Naive thymus-derived CD4-positive, alpha-beta T cell (primary cell): ENCODE data around the gene FBL. TPM values are rescaled to one million over a fixed set of nuclear protein-coding genes. Genes with fewer than 3 reads are reported as not detected.
"Not testable (repeated sequence)": the region's sequence is repeated elsewhere in the genome, so short reads cannot be mapped to it uniquely, and the experiment has no call there.

Experiments used
- ATAC-seq: fragments of 150-1000 bp; cut with Tn5 transposase; 2 replicates; pipeline ENCODE4 v1.10.0; 2021; ENCODE audit warnings: mild to moderate bottlenecking, moderate library complexity
- CTCF ChIA-PET: fragments of 350-600 bp; sonication (Branson Sonifier 250); formaldehyde crosslinking; loops from one replicate; lab custom pipeline; 2021; ENCODE audit warnings: antibody characterized with exemption; lab: Charles Lee
- POLR2A ChIA-PET: fragments of 350-600 bp; sonication (Branson Sonifier 250); formaldehyde crosslinking; loops from one replicate; lab custom pipeline; 2021; ENCODE audit warnings: antibody characterized with exemption, inconsistent platforms; lab: Charles Lee
- DNase-seq, 9 donors: peaks; one replicate each; pipeline versions ENCODE4 v3.0.0 to v3.0.0-alpha.2; 2020 to 2022; ENCODE audit warnings: mixed read lengths in 1 of 9
- H3K27ac ChIP-seq: one replicate; pipeline ENCODE4 v1.7.0; 2013; ENCODE audit warnings: mild to moderate bottlenecking, low read depth, low read length, moderate library complexity
- H3K27me3 ChIP-seq, 2 donors: one replicate each; pipeline ENCODE4 v1.7.0; 2013; ENCODE audit warnings: low read length in 2 of 2, mild to moderate bottlenecking in 2 of 2, moderate library complexity in 2 of 2; ENCODE audit not compliant: control insufficient read depth in 2 of 2, insufficient read depth in 2 of 2
- H3K36me3 ChIP-seq, 3 experiments: 1 replicate in 2 of 3; 2 replicates in 1 of 3; pipeline ENCODE4 v1.7.0; 2013; ENCODE audit warnings: low read length in 3 of 3, mild to moderate bottlenecking in 3 of 3, moderate library complexity in 1 of 3; ENCODE audit not compliant: insufficient read depth in 3 of 3, control insufficient read depth in 2 of 3
- H3K4me1 ChIP-seq, 2 donors: one replicate each; pipeline ENCODE4 v1.7.0; 2013; ENCODE audit warnings: low read length in 2 of 2, mild to moderate bottlenecking in 2 of 2, moderate library complexity in 1 of 2; ENCODE audit not compliant: control insufficient read depth in 2 of 2, insufficient read depth in 2 of 2
- H3K4me3 ChIP-seq: 2 replicates; pipeline ENCODE4 v1.7.0; 2013; ENCODE audit warnings: mild to moderate bottlenecking, low read length
- H3K9me3 ChIP-seq, 3 experiments: 1 replicate in 2 of 3; 2 replicates in 1 of 3; pipeline ENCODE4 v1.7.0; 2013; ENCODE audit warnings: low read length in 3 of 3; ENCODE audit not compliant: control insufficient read depth in 2 of 3
- H3K27ac Mint-ChIP-seq, 9 donors: one replicate each; pipeline ENCODE4 v1.8.0; 2020 to 2022; ENCODE audit warnings: mixed read lengths in 9 of 9, mild to moderate bottlenecking in 8 of 9, moderate library complexity in 5 of 9, inconsistent platforms in 2 of 9
- H3K27me3 Mint-ChIP-seq, 5 donors: one replicate each; pipeline ENCODE4 v1.8.0; 2021 to 2022; ENCODE audit warnings: mixed read lengths in 5 of 5, mild to moderate bottlenecking in 1 of 5
- H3K36me3 Mint-ChIP-seq, 5 donors: one replicate each; pipeline ENCODE4 v1.8.0; 2020 to 2022; ENCODE audit warnings: mixed read lengths in 5 of 5, mild to moderate bottlenecking in 3 of 5, inconsistent platforms in 1 of 5
- H3K4me1 Mint-ChIP-seq, 7 donors: one replicate each; pipeline ENCODE4 v1.8.0; 2020 to 2022; ENCODE audit warnings: mixed read lengths in 7 of 7, mild to moderate bottlenecking in 3 of 7, inconsistent platforms in 1 of 7
- H3K4me3 Mint-ChIP-seq, 10 donors: one replicate each; pipeline ENCODE4 v1.8.0; 2020 to 2022; ENCODE audit warnings: mild to moderate bottlenecking in 10 of 10, mixed read lengths in 10 of 10, moderate library complexity in 6 of 10, inconsistent platforms in 2 of 10
- H3K9me3 Mint-ChIP-seq, 11 donors: one replicate each; pipeline ENCODE4 v1.8.0; 2020 to 2022; ENCODE audit warnings: mixed read lengths in 11 of 11, mild to moderate bottlenecking in 4 of 11, inconsistent platforms in 1 of 11, moderate library complexity in 1 of 11
- intact Hi-C, 2 donors: fragments of 100-400 bp; cut with micrococcal nuclease; formaldehyde crosslinking; loops; one replicate each; pipeline ENCODE4 v1.15.1; 2023
- polyA plus RNA-seq, 2 donors: library from polyadenylated mRNA; unstranded; fragments of 300-500 nt; fragmentation: Illumina TruSeq; gene quantifications; one replicate each; pipeline ENCODE4 v1.2.3, GENCODE V29; 2021
- total RNA-seq, 6 experiments: library from RNA in 5 of 6; stranded (reverse) in 5 of 6; gene quantifications; 1 replicate in 5 of 6; 2 replicates in 1 of 6; pipeline ENCODE4 v1.2.3 and lab custom pipeline; 2021 to 2026

FBL gene
- total and polyA plus RNA-seq, 7 experiments from 2014 or later: 222 to 387 (median 359) TPM

GRCh38 chr19:39814595-39814994, 31.6 kb downstream of the FBL start:
- ATAC-seq: no peak
- Mint-ChIP-seq H3K4me3 (no peak overlapping the region), H3K27me3 (no peaks in the 10 kb centered on the region), H3K27ac (no peak overlapping the region), H3K9me3 (no peaks in the 10 kb centered on the region), H3K4me1 (peaks cover 0 to 30% (median 14%) of the 10 kb centered on the region in 7 donors), H3K36me3 (peaks cover 0 to 30% (median 5%) of the 10 kb centered on the region in 5 donors)
- H3K9me3 ChIP-seq: no peaks in the 10 kb centered on the region
- H3K4me1 ChIP-seq: no peaks in the 10 kb centered on the region
- ChIA-PET CTCF (no interaction called here), POLR2A (interaction anchor here (1.5 kb wide), 1 partner anchor 13 kb away, joined by 3 read pairs; no protein-coding TSS in a partner anchor)
- H3K27ac ChIP-seq: no peak overlapping the region
- no peak for DNase-seq
- peaks cover 0 to 15% (median 4%) of the 10 kb centered on the region in 3 experiments for H3K36me3 ChIP-seq
- no peak overlapping the region for H3K4me3 ChIP-seq
- intact Hi-C loops: no loop called here
- no peaks in the 10 kb centered on the region for H3K27me3 ChIP-seq

GRCh38 chr19:39814111-39814510, 32.1 kb downstream of the FBL start:
- intact Hi-C loops, DNase-seq, H3K4me3 Mint-ChIP-seq, ATAC-seq, H3K27ac Mint-ChIP-seq, H3K27me3 Mint-ChIP-seq, H3K27ac ChIP-seq, H3K27me3 ChIP-seq, H3K4me1 ChIP-seq, H3K9me3 ChIP-seq, POLR2A ChIA-PET, H3K9me3 Mint-ChIP-seq, CTCF ChIA-PET, H3K4me3 ChIP-seq: not testable (repeated sequence)
- peaks cover 0 to 15% (median 4%) of the 10 kb centered on the region in 3 experiments for H3K36me3 ChIP-seq
- H3K4me1 Mint-ChIP-seq: peaks cover 0 to 25% (median 10%) of the 10 kb centered on the region in 7 donors
- H3K36me3 Mint-ChIP-seq: peaks cover 0 to 27% (median 4%) of the 10 kb centered on the region in 5 donors

DNA sequence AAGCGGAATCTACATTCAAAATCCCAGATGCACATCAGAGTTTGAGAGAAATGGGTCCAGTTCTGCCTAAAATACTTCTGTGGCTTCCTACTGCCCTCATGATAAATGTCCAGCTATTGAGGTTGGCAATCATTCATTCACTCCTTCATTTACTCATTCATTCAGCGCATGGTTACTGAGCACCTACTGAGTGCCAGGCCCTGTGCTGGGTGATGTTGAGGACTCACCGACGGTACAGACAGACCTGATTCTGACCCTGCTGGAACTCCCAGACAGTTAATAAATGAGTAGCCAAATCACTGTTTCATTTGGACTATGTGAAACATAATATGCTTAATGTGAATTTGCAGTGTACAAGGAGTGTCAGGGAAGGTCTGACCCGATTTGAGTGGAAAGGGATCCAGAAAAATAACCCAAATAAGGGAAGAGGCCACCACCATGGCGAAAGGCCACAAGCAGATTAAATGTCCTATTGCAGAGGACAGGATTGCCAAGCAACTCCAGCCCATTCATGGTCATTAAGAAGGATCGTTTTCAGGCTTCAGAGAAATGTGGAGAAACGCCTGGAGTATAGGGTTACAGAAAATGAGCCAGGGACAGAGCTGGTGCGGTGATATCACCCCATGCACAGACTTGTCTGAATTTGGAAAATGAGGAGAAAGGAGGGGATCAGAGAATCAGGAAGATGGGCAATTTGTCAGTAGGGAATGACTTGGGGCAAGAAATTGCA, 32.8 kb downstream of the FBL start:
- ATAC-seq: no peak
- CTCF ChIA-PET: no interaction called here
- no peaks in the 10 kb centered on the region for H3K9me3 Mint-ChIP-seq
- Histone ChIP-seq H3K27me3 (no peaks in the 10 kb centered on the region), H3K36me3 (peaks cover 0 to 15% (median 4%) of the 10 kb centered on the region in 3 experiments), H3K4me1 (no peaks in the 10 kb centered on the region), H3K9me3 (no peaks in the 10 kb centered on the region), H3K27ac (no peak overlapping the region), H3K4me3 (no peak overlapping the region)
- peaks cover 0 to 24% (median 3%) of the 10 kb centered on the region in 5 donors for H3K36me3 Mint-ChIP-seq
- H3K27me3 Mint-ChIP-seq: no peaks in the 10 kb centered on the region
- H3K4me3 Mint-ChIP-seq: no peak overlapping the region
- peaks cover 0 to 18% (median 6%) of the 10 kb centered on the region in 7 donors for H3K4me1 Mint-ChIP-seq
- intact Hi-C loops: no loop called here
- peak overlapping the region in 2 of 9 donors; percentile 21 to 45 for H3K27ac Mint-ChIP-seq
- no peak for DNase-seq
- POLR2A ChIA-PET: no interaction called here

- peaks cover 0 to under 1% (median 0%) of the 10 kb centered on the region in 5 donors for H3K27me3 Mint-ChIP-seq
- H3K4me1 Mint-ChIP-seq: peaks cover 0 to 9% (median 2%) of the 10 kb centered on the region in 7 donors
- H3K27ac Mint-ChIP-seq: no peak overlapping the region
- Histone ChIP-seq H3K27me3 (no peaks in the 10 kb centered on the region), H3K36me3 (peaks cover 0 to 2% (median 0%) of the 10 kb centered on the region in 3 experiments), H3K27ac (no peak overlapping the region), H3K9me3 (no peaks in the 10 kb centered on the region), H3K4me1 (no peaks in the 10 kb centered on the region), H3K4me3 (no peak overlapping the region)
- ATAC-seq: no peak
- H3K9me3 Mint-ChIP-seq: peaks cover 0 to 4% (median 0%) of the 10 kb centered on the region in 11 donors
- H3K4me3 Mint-ChIP-seq: no peak overlapping the region
- DNase-seq: no peak
- CTCF ChIA-PET: no interaction called here
- intact Hi-C loops: no loop called here
- peaks cover 0 to 11% (median 2%) of the 10 kb centered on the region in 5 donors for H3K36me3 Mint-ChIP-seq
- POLR2A ChIA-PET: interaction anchor here (0.7 kb wide), 1 partner anchor 68 kb away, joined by 4 read pairs; no protein-coding TSS in a partner anchor
These were observed 35.1 kb downstream of the FBL start for GRCh38 chr19:39811064-39811463.

GRCh38 chr19:39810424-39810823, 35.8 kb downstream of the FBL start:
- H3K27me3 Mint-ChIP-seq: peaks cover 0 to 4% (median 0%) of the 10 kb centered on the region in 5 donors
- no peak overlapping the region for H3K4me3 Mint-ChIP-seq
- intact Hi-C loops: no loop called here

DNA sequence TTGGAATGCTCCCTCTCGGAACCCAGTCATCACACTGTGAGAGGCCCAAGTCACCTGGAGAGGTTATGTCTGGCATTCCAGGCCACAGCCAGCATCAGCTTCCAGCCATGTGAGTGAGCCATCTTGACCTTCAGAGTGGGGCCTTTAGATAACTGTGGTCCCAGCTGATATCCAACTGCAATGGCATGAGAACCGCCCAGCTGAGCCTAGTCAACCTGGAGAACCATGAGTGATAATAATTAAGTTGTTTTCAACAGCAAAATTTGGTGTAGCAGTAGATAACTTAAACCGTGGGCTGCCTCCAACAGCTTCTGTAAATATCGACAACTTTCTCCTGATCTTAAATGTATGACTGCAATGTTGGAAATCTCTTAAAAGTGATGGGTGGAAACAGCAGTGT, 36.8 kb downstream of the FBL start:
- DNase-seq (no peak), ATAC-seq (no peak)
- Mint-ChIP-seq H3K27ac (no peak overlapping the region), H3K4me3 (no peak overlapping the region), H3K9me3 (peaks cover 0 to 4% (median 0%) of the 10 kb centered on the region in 11 donors), H3K36me3 (peaks cover 0 to 8% (median 0%) of the 10 kb centered on the region in 5 donors), H3K27me3 (peaks cover 0 to 5% (median under 1%) of the 10 kb centered on the region in 5 donors), H3K4me1 (peaks cover 0 to 4% (median 0%) of the 10 kb centered on the region in 7 donors)
- ChIA-PET CTCF (interaction anchor here (1.7 kb wide), 1 partner anchor 34 kb away, joined by 4 read pairs; no protein-coding TSS in a partner anchor), POLR2A (interaction anchor here (1.2 kb wide), 1 partner anchor 115 kb away, joined by 3 read pairs; no protein-coding TSS in a partner anchor)
- intact Hi-C loops: no loop called here
- no peaks in the 10 kb centered on the region for H3K9me3 ChIP-seq
- H3K27me3 ChIP-seq: no peaks in the 10 kb centered on the region
- no peaks in the 10 kb centered on the region for H3K36me3 ChIP-seq
- H3K4me3 ChIP-seq: no peak overlapping the region
- H3K27ac ChIP-seq: no peak overlapping the region
- H3K4me1 ChIP-seq: no peaks in the 10 kb centered on the region

More at GRCh38 chr19:39810424-39810823, 35.8 kb downstream of the FBL start:
- H3K36me3 ChIP-seq: no peaks in the 10 kb centered on the region
- CTCF ChIA-PET: no interaction called here
- no peaks in the 10 kb centered on the region for H3K4me1 ChIP-seq
- no peak overlapping the region for H3K4me3 ChIP-seq
- no peaks in the 10 kb centered on the region for H3K9me3 ChIP-seq
- H3K27ac ChIP-seq: no peak overlapping the region
- no peak for DNase-seq
- ATAC-seq: no peak
- no peak overlapping the region for H3K27ac Mint-ChIP-seq
- POLR2A ChIA-PET: interaction anchor here (0.7 kb wide), 1 partner anchor 69 kb away, joined by 4 read pairs; no protein-coding TSS in a partner anchor
- peaks cover 0 to 8% (median under 1%) of the 10 kb centered on the region in 5 donors for H3K36me3 Mint-ChIP-seq
- no peaks in the 10 kb centered on the region for H3K27me3 ChIP-seq
- H3K9me3 Mint-ChIP-seq: peaks cover 0 to 4% (median 0%) of the 10 kb centered on the region in 11 donors
- peaks cover 0 to 4% (median 0%) of the 10 kb centered on the region in 7 donors for H3K4me1 Mint-ChIP-seq
